Measurements from ENCODE around the gene SCML2.

DNA sequence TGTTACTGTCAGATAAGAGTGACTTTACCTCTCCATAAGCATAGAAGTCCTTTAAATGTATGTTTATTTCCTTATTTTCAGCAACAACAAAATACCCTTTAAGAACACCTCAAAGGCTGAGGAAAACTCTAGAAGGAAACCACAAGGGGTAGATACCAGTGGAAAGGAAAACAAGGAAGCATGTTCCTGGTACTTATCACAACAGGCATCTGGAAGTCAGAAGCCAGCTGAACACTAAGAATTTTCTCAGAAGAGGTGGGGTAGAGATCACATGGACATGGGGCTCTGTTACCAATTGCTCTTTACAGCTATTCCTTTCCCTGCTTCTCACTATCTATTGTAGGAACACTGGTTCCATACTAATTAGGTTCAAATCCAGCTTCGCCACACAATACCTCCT lies 82.3 kb downstream of the SCML2 start:
- TF ChIP-seq, protein P1, sequence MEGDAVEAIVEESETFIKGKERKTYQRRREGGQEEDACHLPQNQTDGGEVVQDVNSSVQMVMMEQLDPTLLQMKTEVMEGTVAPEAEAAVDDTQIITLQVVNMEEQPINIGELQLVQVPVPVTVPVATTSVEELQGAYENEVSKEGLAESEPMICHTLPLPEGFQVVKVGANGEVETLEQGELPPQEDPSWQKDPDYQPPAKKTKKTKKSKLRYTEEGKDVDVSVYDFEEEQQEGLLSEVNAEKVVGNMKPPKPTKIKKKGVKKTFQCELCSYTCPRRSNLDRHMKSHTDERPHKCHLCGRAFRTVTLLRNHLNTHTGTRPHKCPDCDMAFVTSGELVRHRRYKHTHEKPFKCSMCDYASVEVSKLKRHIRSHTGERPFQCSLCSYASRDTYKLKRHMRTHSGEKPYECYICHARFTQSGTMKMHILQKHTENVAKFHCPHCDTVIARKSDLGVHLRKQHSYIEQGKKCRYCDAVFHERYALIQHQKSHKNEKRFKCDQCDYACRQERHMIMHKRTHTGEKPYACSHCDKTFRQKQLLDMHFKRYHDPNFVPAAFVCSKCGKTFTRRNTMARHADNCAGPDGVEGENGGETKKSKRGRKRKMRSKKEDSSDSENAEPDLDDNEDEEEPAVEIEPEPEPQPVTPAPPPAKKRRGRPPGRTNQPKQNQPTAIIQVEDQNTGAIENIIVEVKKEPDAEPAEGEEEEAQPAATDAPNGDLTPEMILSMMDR (IDR thresholded peaks at IDR 0.05): no peak
- no peak for TF ChIP-seq POLR2A (IDR thresholded peaks at IDR 0.05)
